Psoas muscle (tissue), 8 donors: ENCODE data around the gene ABCA3. TPM values are rescaled to one million over a fixed set of nuclear protein-coding genes. Genes with fewer than 3 reads are reported as not detected.

Experiments used
- ATAC-seq, 4 donors: fragments of 200-7000 bp; cut with Tn5 transposase; one replicate each; pipeline ENCODE4 v1.9.1; 2020; ENCODE audit warnings: moderate library complexity in 3 of 4, mild to moderate bottlenecking in 2 of 4
- DNase-seq, 2 donors: peaks; one replicate each; pipeline ENCODE4 v3.0.0-alpha.2; 2020
- H3K27ac ChIP-seq: fragments of 200-600 bp; one replicate; pipeline ENCODE4 v1.8.0; 2022
- H3K27me3 ChIP-seq, 3 donors: fragments of 200-600 bp in 1 of 3; one replicate each; pipeline versions ENCODE4 v1.6.1 to v1.8.0; 2013 to 2022; ENCODE audit warnings: low read length in 2 of 3, mild to moderate bottlenecking in 2 of 3, moderate library complexity in 1 of 3; ENCODE audit not compliant: insufficient read depth in 3 of 3
- H3K36me3 ChIP-seq, 2 donors: fragments of 200-600 bp in 1 of 2; one replicate each; pipeline versions ENCODE4 v1.6.1 to v1.8.0; 2013 to 2022; ENCODE audit warnings: low read depth in 1 of 2, mild to moderate bottlenecking in 1 of 2, moderate library complexity in 1 of 2; ENCODE audit not compliant: insufficient read depth in 1 of 2
- H3K4me1 ChIP-seq: fragments of 200-600 bp; one replicate; pipeline ENCODE4 v1.8.0; 2022
- H3K4me3 ChIP-seq: fragments of 200-600 bp; one replicate; pipeline ENCODE4 v1.8.0; 2022; ENCODE audit warnings: mild to moderate bottlenecking
- H3K9me3 ChIP-seq: fragments of 200-600 bp; one replicate; pipeline ENCODE4 v1.8.0; 2022
- CTCF ChIP-seq: fragments of 200-600 bp; IDR thresholded peaks from one replicate; pipeline ENCODE4 v1.8.0; 2022; ENCODE audit warnings: antibody characterized with exemption
- WGBS, 3 donors: extraction: QIAGEN DNeasy Blood & Tissue Kit; methylation state at CpG; one replicate each; pipeline versions ENCODE4 v1.1.6 to v1.1.7; 2013; 5-methylcytosine and 5-hydroxymethylcytosine counted together
- intact Hi-C, 2 donors: fragments of 100-400 bp; cut with DNase I; formaldehyde crosslinking; loops; one replicate each; pipeline versions ENCODE4 v1.11.0 to v1.14.2; 2022
- polyA plus RNA-seq, 3 donors: library from polyadenylated mRNA; stranded (reverse); fragments of 200-250 nt; gene quantifications; one replicate each; pipeline ENCODE4 v1.2.3, GENCODE V29; 2013
- total RNA-seq, 4 donors: library from RNA; stranded (reverse); fragmentation: NEBNext Ultra II Directional in 2 of 4; extraction: Animal tissue kit (Norgen Biotek cat#: 25700) in 2 of 4; gene quantifications; one replicate each; pipeline versions ENCODE4 v1.2.1 to v1.2.4, GENCODE V29; 2021 to 2023
- donor health status: healthy with polysubstance abuse.
- donor health status: DM: no; HTN: no; CAD: no; lungs with moderate emphysema.
- donor health status: Bipolar disorder and iron deficiency.
- donor health status: healthy.
- donor health status: DM: yes; HTN: yes; CAD: no.
- donor health status: DM: no; HTN: no; CAD: no.
- donor health status: DM: no; HTN: no; CAD: no.
- donor health status: DM: yes; HTN: yes; CAD: no.

ABCA3 gene
- total and polyA plus RNA-seq, 7 donors: 2.2 to 9.4 (median 8.6) TPM

- H3K27ac ChIP-seq: no peak overlapping the region
- H3K27me3 ChIP-seq: no peaks in the 10 kb centered on the region
- peaks cover 10% of the 10 kb centered on the region for H3K4me1 ChIP-seq
- ATAC-seq: peak in 1 of 4 donors; percentile 28
- H3K9me3 ChIP-seq: no peaks in the 10 kb centered on the region
- no peak for TF ChIP-seq CTCF
- WGBS, 3 donors: 15 to 29% (median 18%) methylated on average over 46 to 77 of the region's 77 CpGs
- intact Hi-C loops: loop anchor here (5.0 kb wide), 2 partner anchors 86 to 161 kb away; partner anchors contain the start of gene CCNF (in 2 of the 2)
- H3K4me3 ChIP-seq: peak overlapping the region; percentile 83
- DNase-seq: peak; percentile 37 to 64
- H3K36me3 ChIP-seq: no peaks in the 10 kb centered on the region
Observed at GRCh38 chr16:2341456-2342447, 1.2 kb upstream of the ABCA3 start.

- H3K27ac ChIP-seq: peak overlapping the region; percentile 32
- WGBS, 3 donors: 3 to 5% (median 3%) methylated on average over 84 to 98 of the region's 98 CpGs
Observed at GRCh38 chr16:2339521-2340484, 725 bp downstream of the ABCA3 start.

GRCh38 chr16:2337431-2338296 lies 2.9 kb downstream of the ABCA3 start:
- intact Hi-C loops: loop anchor here in 1 of 2 donors (5.0 kb wide), 1 partner anchor 70 kb away; the partner anchor contains the start of gene RNPS1
- H3K27ac ChIP-seq: no peak overlapping the region
- 89 to 94% (median 91%) methylated on average over 15 of the region's 15 CpGs for WGBS, 3 donors
- no peaks in the 10 kb centered on the region for H3K27me3 ChIP-seq
- H3K4me3 ChIP-seq: no peak overlapping the region
- no peak for ATAC-seq
- DNase-seq: no peak
- no peaks in the 10 kb centered on the region for H3K36me3 ChIP-seq
- TF ChIP-seq CTCF: no peak
- peaks cover 10% of the 10 kb centered on the region for H3K4me1 ChIP-seq
- no peaks in the 10 kb centered on the region for H3K9me3 ChIP-seq

More at GRCh38 chr16:2339521-2340484, 725 bp downstream of the ABCA3 start:
- intact Hi-C loops: loop anchor here (1.0 to 5.0 kb wide), 4 partner anchors 73 to 162 kb away; partner anchors contain the start of genes CCNF (in 2 of the 2) and RNPS1 (in 1 of the 2)
- H3K36me3 ChIP-seq: no peaks in the 10 kb centered on the region
- no peaks in the 10 kb centered on the region for H3K27me3 ChIP-seq
- ATAC-seq (peak; percentile 6 to 30 (median 20)), DNase-seq (peak; percentile 65 to 79)
- no peaks in the 10 kb centered on the region for H3K9me3 ChIP-seq
- peak overlapping the region; percentile 83 for H3K4me3 ChIP-seq
- no peak for TF ChIP-seq CTCF
- H3K4me1 ChIP-seq: peaks cover 10% of the 10 kb centered on the region
